ENCODE results near the gene HSPA8. TPM values are rescaled to one million over a fixed set of nuclear protein-coding genes. Genes with fewer than 3 reads are reported as not detected.
A peak's percentile ranks its signal among the peaks of the same experiment; 100 is the strongest.
"Not testable (repeated sequence)": the region's sequence is repeated elsewhere in the genome, so short reads cannot be mapped to it uniquely, and the experiment has no call there.

Gene HSPA8
- polyA plus RNA-seq, 1 experiment, result 2,832 TPM

DNA sequence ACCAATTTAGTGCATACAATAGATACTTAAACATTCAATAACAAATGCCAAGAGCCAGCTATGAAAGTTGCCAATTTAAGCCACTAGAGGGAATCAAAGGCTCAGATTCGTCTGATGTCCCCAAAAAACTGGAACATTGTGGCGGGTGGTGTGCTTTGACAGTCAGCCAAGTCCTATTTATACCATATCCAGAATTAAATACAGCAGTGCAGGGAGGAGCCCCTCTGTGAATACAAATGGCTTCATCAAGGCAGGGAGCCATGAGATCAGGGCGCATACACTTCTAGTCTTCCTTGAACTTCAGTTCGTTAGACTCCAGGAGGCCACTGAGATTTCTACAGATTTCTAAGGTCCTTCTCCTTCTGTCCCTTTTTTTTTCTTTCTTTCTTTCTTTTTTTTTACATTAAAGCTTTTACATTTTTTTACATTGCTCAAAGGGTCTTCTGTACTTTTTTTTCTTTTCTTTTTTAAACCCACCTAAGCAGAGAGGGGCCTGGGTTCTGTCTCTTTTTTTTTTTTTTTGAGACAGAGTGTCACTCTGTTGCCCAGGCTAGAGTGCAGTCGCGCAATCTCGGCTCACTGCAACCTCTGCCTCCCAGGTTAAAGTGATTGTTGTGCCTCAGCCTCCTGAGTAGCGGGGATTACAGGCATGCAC, 41.5 kb upstream of the HSPA8 start:
- peak; percentile 46 for DNase-seq (ENCODE audit: low read depth)
- CTCF ChIA-PET, result interaction anchor here (0.7 to 3.6 kb wide), 18 partner anchors 8 to 303 kb away, joined by 3 to 38 read pairs (median 4); no protein-coding TSS in a partner anchor
- Histone ChIP-seq H3K36me3 (ENCODE audit: control insufficient read depth, insufficient read depth, low read length) (peaks cover 6% of the 10 kb centered on the region), H3K27me3 (ENCODE audit: control insufficient read depth, insufficient read depth, low read length) (no peaks in the 10 kb centered on the region), H3K4me3 (ENCODE audit: low read depth, low read length) (no peak overlapping the region)
- POLR2A ChIA-PET, result interaction anchor here (0.7 kb wide), 1 partner anchor 40 kb away, joined by 20 read pairs; no protein-coding TSS in a partner anchor
- TF ChIP-seq, protein P1, sequence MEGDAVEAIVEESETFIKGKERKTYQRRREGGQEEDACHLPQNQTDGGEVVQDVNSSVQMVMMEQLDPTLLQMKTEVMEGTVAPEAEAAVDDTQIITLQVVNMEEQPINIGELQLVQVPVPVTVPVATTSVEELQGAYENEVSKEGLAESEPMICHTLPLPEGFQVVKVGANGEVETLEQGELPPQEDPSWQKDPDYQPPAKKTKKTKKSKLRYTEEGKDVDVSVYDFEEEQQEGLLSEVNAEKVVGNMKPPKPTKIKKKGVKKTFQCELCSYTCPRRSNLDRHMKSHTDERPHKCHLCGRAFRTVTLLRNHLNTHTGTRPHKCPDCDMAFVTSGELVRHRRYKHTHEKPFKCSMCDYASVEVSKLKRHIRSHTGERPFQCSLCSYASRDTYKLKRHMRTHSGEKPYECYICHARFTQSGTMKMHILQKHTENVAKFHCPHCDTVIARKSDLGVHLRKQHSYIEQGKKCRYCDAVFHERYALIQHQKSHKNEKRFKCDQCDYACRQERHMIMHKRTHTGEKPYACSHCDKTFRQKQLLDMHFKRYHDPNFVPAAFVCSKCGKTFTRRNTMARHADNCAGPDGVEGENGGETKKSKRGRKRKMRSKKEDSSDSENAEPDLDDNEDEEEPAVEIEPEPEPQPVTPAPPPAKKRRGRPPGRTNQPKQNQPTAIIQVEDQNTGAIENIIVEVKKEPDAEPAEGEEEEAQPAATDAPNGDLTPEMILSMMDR (IDR thresholded peaks at IDR 0.05; ENCODE audit: insufficient read depth, low read depth, low read length), result peak; percentile 66

- POLR2A ChIA-PET, result no interaction called here
- CTCF ChIA-PET, result interaction anchor here (0.6 to 2.0 kb wide), 6 partner anchors 13 to 334 kb away, joined by 3 to 8 read pairs (median 4); no protein-coding TSS in a partner anchor
- no peak for DNase-seq (ENCODE audit: low read depth)
- H3K4me3 ChIP-seq (ENCODE audit: low read depth, low read length), result no peak overlapping the region
- no peaks in the 10 kb centered on the region for H3K27me3 ChIP-seq (ENCODE audit: control insufficient read depth, insufficient read depth, low read length)
- peaks cover 14% of the 10 kb centered on the region for H3K36me3 ChIP-seq (ENCODE audit: control insufficient read depth, insufficient read depth, low read length)
- TF ChIP-seq, protein P1 (IDR thresholded peaks at IDR 0.05; ENCODE audit: insufficient read depth, low read depth, low read length), result no peak
Observed at GRCh38 chr11:123100379-123101085, 38.6 kb upstream of the HSPA8 start.

- no peak overlapping the region for H3K4me3 ChIP-seq (ENCODE audit: low read depth, low read length)
- peaks cover 12% of the 10 kb centered on the region for H3K36me3 ChIP-seq (ENCODE audit: control insufficient read depth, insufficient read depth, low read length)
- DNase-seq (ENCODE audit: low read depth), result no peak
- H3K27me3 ChIP-seq (ENCODE audit: control insufficient read depth, insufficient read depth, low read length), result no peaks in the 10 kb centered on the region
- TF ChIP-seq, protein P1 (IDR thresholded peaks at IDR 0.05; ENCODE audit: insufficient read depth, low read depth, low read length), result no peak
- ChIA-PET POLR2A (no interaction called here), CTCF (interaction anchor here (2.0 kb wide), 1 partner anchor 148 kb away, joined by 8 read pairs; no protein-coding TSS in a partner anchor)
Observed at GRCh38 chr11:123098990-123099389, 37.1 kb upstream of the HSPA8 start.

GRCh38 chr11:123093739-123094138, 31.8 kb upstream of the HSPA8 start:
- POLR2A ChIA-PET, result no interaction called here
- no peak overlapping the region for H3K4me3 ChIP-seq (ENCODE audit: low read depth, low read length)
- CTCF ChIA-PET, result interaction anchor here (1.2 to 1.5 kb wide), 2 partner anchors 9 to 170 kb away, joined by 3 to 5 read pairs; no protein-coding TSS in a partner anchor
- H3K36me3 ChIP-seq (ENCODE audit: control insufficient read depth, insufficient read depth, low read length), result peaks cover 13% of the 10 kb centered on the region
- TF ChIP-seq, protein P1 (IDR thresholded peaks at IDR 0.05; ENCODE audit: insufficient read depth, low read depth, low read length), result no peak
- no peak for DNase-seq (ENCODE audit: low read depth)
- no peaks in the 10 kb centered on the region for H3K27me3 ChIP-seq (ENCODE audit: control insufficient read depth, insufficient read depth, low read length)

DNA sequence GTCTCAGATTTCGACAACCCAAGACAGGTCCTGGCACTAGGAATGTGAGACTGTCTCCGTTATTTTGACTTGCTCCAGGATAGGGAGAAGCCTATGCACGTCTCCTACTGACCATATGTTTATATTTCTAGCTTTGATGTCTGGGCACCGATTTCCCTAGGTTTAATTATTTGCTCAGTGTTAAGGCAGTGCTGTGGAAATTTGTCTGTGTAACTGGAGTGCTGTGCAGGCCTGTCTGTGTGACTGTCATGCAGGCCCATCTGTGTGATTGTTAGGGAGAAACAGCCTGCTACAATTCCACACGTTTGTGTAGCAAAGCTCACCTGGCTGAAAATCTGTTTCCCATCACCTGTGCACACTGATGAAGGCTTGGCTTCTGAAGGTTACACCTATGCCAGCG, 29.6 kb upstream of the HSPA8 start:
- peaks cover 8% of the 10 kb centered on the region for H3K36me3 ChIP-seq (ENCODE audit: control insufficient read depth, insufficient read depth, low read length)
- TF ChIP-seq, protein P1 (IDR thresholded peaks at IDR 0.05; ENCODE audit: insufficient read depth, low read depth, low read length), result no peak
- no peaks in the 10 kb centered on the region for H3K27me3 ChIP-seq (ENCODE audit: control insufficient read depth, insufficient read depth, low read length)
- POLR2A ChIA-PET, result no interaction called here
- H3K4me3 ChIP-seq (ENCODE audit: low read depth, low read length), result no peak overlapping the region
- CTCF ChIA-PET, result interaction anchor here (1.0 to 1.2 kb wide), 2 partner anchors 8 to 12 kb away, joined by 3 to 4 read pairs; no protein-coding TSS in a partner anchor
- DNase-seq (ENCODE audit: low read depth), result no peak

GRCh38 chr11:123090168-123090567, 28.2 kb upstream of the HSPA8 start:
- CTCF ChIA-PET; DNase-seq (ENCODE audit: low read depth); H3K36me3 ChIP-seq (ENCODE audit: control insufficient read depth, insufficient read depth, low read length); H3K4me3 ChIP-seq (ENCODE audit: low read depth, low read length); H3K27me3 ChIP-seq (ENCODE audit: control insufficient read depth, insufficient read depth, low read length): not testable (repeated sequence)
- POLR2A ChIA-PET, result interaction anchor here (0.6 kb wide), 1 partner anchor 28 kb away, joined by 4 read pairs; the partner anchor contains the start of gene HSPA8

- POLR2A ChIA-PET; DNase-seq (ENCODE audit: low read depth); H3K27me3 ChIP-seq (ENCODE audit: control insufficient read depth, insufficient read depth, low read length); H3K4me3 ChIP-seq (ENCODE audit: low read depth, low read length); H3K36me3 ChIP-seq (ENCODE audit: control insufficient read depth, insufficient read depth, low read length): not testable (repeated sequence)
- CTCF ChIA-PET, result interaction anchor here (0.6 to 1.5 kb wide), 3 partner anchors 14 to 158 kb away, joined by 3 to 4 read pairs (median 3); no protein-coding TSS in a partner anchor
Observed at GRCh38 chr11:123088896-123089295, 27.0 kb upstream of the HSPA8 start.
